Measurements from ENCODE around the gene ARL14.

DNA sequence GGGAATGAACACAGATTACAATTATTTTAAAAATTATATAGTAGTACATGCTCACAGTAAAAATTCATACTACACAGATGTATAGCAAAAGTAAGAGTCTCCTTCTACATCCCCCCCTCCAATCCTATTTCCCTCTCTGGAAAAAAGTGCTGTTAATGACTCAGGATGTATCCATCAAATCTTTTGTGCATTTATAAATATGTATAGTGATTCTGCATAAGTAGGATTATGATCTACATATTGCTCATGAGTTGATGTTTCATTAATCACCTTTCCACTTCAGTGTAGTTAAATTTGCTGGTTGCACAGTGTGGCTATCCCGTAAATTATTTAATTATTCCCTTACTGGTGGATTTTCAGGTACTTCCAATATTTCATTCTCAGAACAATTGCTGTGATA is 25.3 kb downstream of the ARL14 start:
- TF ChIP-seq, protein P1, sequence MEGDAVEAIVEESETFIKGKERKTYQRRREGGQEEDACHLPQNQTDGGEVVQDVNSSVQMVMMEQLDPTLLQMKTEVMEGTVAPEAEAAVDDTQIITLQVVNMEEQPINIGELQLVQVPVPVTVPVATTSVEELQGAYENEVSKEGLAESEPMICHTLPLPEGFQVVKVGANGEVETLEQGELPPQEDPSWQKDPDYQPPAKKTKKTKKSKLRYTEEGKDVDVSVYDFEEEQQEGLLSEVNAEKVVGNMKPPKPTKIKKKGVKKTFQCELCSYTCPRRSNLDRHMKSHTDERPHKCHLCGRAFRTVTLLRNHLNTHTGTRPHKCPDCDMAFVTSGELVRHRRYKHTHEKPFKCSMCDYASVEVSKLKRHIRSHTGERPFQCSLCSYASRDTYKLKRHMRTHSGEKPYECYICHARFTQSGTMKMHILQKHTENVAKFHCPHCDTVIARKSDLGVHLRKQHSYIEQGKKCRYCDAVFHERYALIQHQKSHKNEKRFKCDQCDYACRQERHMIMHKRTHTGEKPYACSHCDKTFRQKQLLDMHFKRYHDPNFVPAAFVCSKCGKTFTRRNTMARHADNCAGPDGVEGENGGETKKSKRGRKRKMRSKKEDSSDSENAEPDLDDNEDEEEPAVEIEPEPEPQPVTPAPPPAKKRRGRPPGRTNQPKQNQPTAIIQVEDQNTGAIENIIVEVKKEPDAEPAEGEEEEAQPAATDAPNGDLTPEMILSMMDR (IDR thresholded peaks at IDR 0.05): no peak
- no peak for TF ChIP-seq POLR2A (IDR thresholded peaks at IDR 0.05)
